ENCODE data around the gene ZFYVE1. TPM values are rescaled to one million over a fixed set of nuclear protein-coding genes. Genes with fewer than 3 reads are reported as not detected.

The ZFYVE1 gene
- total RNA-seq, 2 donors from 2014 or later, result 6.5 to 16.8 TPM

DNA sequence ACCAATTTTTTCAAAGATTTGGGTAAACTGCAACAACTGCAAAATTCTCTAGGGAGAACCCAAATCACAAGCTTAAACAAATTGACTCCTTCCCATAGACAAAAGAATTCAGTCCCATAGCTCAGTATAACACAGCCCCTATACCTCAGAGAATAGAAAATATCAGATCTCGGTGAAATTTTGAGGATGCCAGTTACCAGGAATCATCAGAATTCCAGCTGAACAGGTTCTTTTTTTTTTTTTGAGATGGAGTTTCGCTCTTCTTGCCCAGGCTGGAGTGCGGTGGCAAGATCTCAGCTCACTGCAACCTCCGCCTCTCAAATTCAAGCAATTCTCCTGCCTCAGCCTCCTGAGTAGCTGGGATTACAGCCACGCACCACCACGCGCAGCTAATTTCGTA, 36.7 kb downstream of the ZFYVE1 start:
- Histone ChIP-seq H3K4me3 (no peak overlapping the region), H3K27ac (no peak overlapping the region), H3K4me1 (no peaks in the 10 kb centered on the region), H3K27me3 (no peaks in the 10 kb centered on the region), H3K9me3 (no peaks in the 10 kb centered on the region), H3K36me3 (replicated peaks in 1 of 2; ENCODE audit: insufficient read depth in 1 of 2, low read depth in 2 of 2) (peaks cover 0 to 3% of the 10 kb centered on the region in 2 donors)
- ATAC-seq, result no peak
- intact Hi-C loops (cut with DNase I), result no loop called here
- 95% methylated on average over 7 to 8 of the region's 8 CpGs for WGBS, 2 donors
- DNase-seq, result no peak
- TF ChIP-seq, protein P1, sequence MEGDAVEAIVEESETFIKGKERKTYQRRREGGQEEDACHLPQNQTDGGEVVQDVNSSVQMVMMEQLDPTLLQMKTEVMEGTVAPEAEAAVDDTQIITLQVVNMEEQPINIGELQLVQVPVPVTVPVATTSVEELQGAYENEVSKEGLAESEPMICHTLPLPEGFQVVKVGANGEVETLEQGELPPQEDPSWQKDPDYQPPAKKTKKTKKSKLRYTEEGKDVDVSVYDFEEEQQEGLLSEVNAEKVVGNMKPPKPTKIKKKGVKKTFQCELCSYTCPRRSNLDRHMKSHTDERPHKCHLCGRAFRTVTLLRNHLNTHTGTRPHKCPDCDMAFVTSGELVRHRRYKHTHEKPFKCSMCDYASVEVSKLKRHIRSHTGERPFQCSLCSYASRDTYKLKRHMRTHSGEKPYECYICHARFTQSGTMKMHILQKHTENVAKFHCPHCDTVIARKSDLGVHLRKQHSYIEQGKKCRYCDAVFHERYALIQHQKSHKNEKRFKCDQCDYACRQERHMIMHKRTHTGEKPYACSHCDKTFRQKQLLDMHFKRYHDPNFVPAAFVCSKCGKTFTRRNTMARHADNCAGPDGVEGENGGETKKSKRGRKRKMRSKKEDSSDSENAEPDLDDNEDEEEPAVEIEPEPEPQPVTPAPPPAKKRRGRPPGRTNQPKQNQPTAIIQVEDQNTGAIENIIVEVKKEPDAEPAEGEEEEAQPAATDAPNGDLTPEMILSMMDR (IDR thresholded peaks at IDR 0.05), result no peak
- no peak for TF ChIP-seq POLR2A (IDR thresholded peaks at IDR 0.05)

- H3K9me3 ChIP-seq, result no peaks in the 10 kb centered on the region
- intact Hi-C loops (cut with DNase I), result no loop called here
- H3K27ac ChIP-seq, result no peak overlapping the region
- TF ChIP-seq, protein P1 (IDR thresholded peaks at IDR 0.05), result no peak
- no peak for TF ChIP-seq POLR2A (IDR thresholded peaks at IDR 0.05)
- DNase-seq (no peak), ATAC-seq (no peak)
- H3K27me3 ChIP-seq, result no peaks in the 10 kb centered on the region
- WGBS, 2 donors, result 85 to 96% methylated on average over 2 of the region's 2 CpGs
- H3K4me1 ChIP-seq, result peaks cover 9% of the 10 kb centered on the region
- no peaks in the 10 kb centered on the region for H3K36me3 ChIP-seq (replicated peaks in 1 of 2; ENCODE audit: insufficient read depth in 1 of 2, low read depth in 2 of 2)
- no peak overlapping the region for H3K4me3 ChIP-seq
Observed at GRCh38 chr14:72986857-72987256, 40.0 kb downstream of the ZFYVE1 start.

GRCh38 chr14:72986214-72986613, 40.7 kb downstream of the ZFYVE1 start:
- H3K27ac ChIP-seq, result no peak overlapping the region
- DNase-seq (no peak), ATAC-seq (no peak)
- no peaks in the 10 kb centered on the region for H3K9me3 ChIP-seq
- 59 to 76% methylated on average over 3 of the region's 3 CpGs for WGBS, 2 donors
- TF ChIP-seq, protein P1 (IDR thresholded peaks at IDR 0.05), result no peak
- no peak for TF ChIP-seq POLR2A (IDR thresholded peaks at IDR 0.05)
- intact Hi-C loops (cut with DNase I), result no loop called here
- no peaks in the 10 kb centered on the region for H3K36me3 ChIP-seq (replicated peaks in 1 of 2; ENCODE audit: insufficient read depth in 1 of 2, low read depth in 2 of 2)
- H3K27me3 ChIP-seq, result no peaks in the 10 kb centered on the region
- H3K4me3 ChIP-seq, result no peak overlapping the region
- peaks cover 12% of the 10 kb centered on the region for H3K4me1 ChIP-seq

DNA sequence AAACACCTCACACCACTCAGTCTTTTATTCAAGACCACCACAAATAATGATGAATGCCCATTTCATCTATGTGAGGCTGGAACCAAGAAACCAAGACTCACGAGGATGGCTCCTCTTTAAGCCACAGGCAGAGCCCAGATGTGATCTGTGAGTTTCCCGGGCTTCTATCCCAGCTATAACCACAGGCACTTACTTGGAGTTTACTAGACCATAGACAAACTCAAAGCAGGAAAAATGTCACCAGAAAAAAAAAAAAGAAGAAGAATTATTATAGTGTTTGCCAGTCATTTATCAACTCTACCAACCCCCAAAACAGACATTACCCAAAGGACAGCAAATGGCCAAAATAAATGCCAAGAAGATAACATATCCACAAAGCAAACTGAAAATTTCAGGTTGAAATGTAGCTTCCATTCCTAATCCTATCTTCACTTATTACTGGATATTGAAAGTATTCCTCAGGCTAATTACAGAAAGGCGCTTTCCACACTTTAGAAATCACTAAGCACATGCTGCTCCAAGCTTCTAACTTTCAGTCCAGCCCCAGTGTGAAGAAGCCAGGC, 44.7 kb downstream of the ZFYVE1 start:
- Histone ChIP-seq H3K4me3 (no peak overlapping the region), H3K36me3 (replicated peaks in 1 of 2; ENCODE audit: insufficient read depth in 1 of 2, low read depth in 2 of 2) (no peaks in the 10 kb centered on the region), H3K9me3 (no peaks in the 10 kb centered on the region), H3K27ac (no peak overlapping the region), H3K4me1 (peaks cover 12% of the 10 kb centered on the region), H3K27me3 (no peaks in the 10 kb centered on the region)
- whole genome bisulfite sequencing, 2 donors, result 30 to 34% methylated on average over 3 of the region's 3 CpGs
- DNase-seq (no peak), ATAC-seq (no peak)
- intact Hi-C loops (cut with DNase I), result no loop called here
- TF ChIP-seq POLR2A (IDR thresholded peaks at IDR 0.05), result no peak
- TF ChIP-seq, protein P1 (IDR thresholded peaks at IDR 0.05), result no peak

DNA sequence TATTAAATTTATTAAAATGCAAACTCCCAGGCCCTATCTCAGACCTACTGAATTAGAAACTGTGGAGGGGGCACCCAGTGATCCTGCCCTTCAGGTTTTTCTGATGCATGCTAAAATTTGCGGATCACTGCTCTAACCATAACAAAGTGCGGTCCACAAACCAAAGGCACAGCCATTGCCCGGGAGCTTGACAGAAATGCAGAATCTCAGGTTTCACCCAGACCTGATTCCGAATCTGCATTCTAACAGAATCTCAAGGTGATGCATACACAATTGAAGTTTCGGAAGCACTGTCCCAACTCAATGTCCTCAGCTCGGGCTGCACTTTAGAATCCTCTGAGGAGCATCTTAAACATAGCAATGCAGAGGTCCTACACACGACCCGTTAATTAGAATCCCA, 46.0 kb downstream of the ZFYVE1 start:
- peaks cover 12% of the 10 kb centered on the region for H3K4me1 ChIP-seq
- H3K36me3 ChIP-seq (replicated peaks in 1 of 2; ENCODE audit: insufficient read depth in 1 of 2, low read depth in 2 of 2), result peaks cover 0 to 2% of the 10 kb centered on the region in 2 donors
- no peaks in the 10 kb centered on the region for H3K27me3 ChIP-seq
- ATAC-seq (no peak), DNase-seq (no peak)
- no peak for TF ChIP-seq POLR2A (IDR thresholded peaks at IDR 0.05)
- WGBS, 2 donors, result 91 to 92% methylated on average over 6 to 8 of the region's 8 CpGs
- intact Hi-C loops (cut with DNase I), result no loop called here
- H3K4me3 ChIP-seq, result no peak overlapping the region
- H3K9me3 ChIP-seq, result no peaks in the 10 kb centered on the region
- H3K27ac ChIP-seq, result no peak overlapping the region
